Spleen (tissue), 7 donors: ENCODE measurements around the gene SEMA7A.

Experiments used
- CTCF ChIP-seq, 11 experiments: fragments of 200-600 bp in 7 of 11; fragments of 450-650 bp in 4 of 11; sonication (generic) in 4 of 11; IDR thresholded peaks in 8 of 11; conservative IDR thresholded peaks in 3 of 11; 1 replicate in 7 of 11; 2 replicates in 4 of 11; pipeline versions ENCODE4 v1.4.0 to v1.8.0; 2016 to 2021; ENCODE audit warnings: antibody characterized with exemption in 11 of 11, inconsistent platforms in 4 of 11, mild to moderate bottlenecking in 1 of 11
- POLR2AphosphoS5 ChIP-seq, 3 donors: sonication (generic); formaldehyde crosslinking; IDR thresholded peaks; one replicate each; pipeline ENCODE4 v1.5.1; 2017; ENCODE audit warnings: antibody characterized with exemption in 3 of 3
- donor health status: DM: no; HTN: no; CAD: no; lungs with moderate emphysema.
- donor health status: DM: no; HTN: no; CAD: no.
- donor health status: DM: no; HTN: no; CAD: no.

GRCh38 chr15:74464216-74464615 lies 30.5 kb upstream of the SEMA7A start:
- TF ChIP-seq CTCF (IDR thresholded peaks at IDR 0.05 in 8 of 11, conservative IDR thresholded peaks at IDR 0.05 in 3 of 11) (no peak), POLR2AphosphoS5 (IDR thresholded peaks at IDR 0.05) (no peak)
